GM12878 (cell line): Measurements from ENCODE around the gene FGGY. TPM values are rescaled to one million over a fixed set of nuclear protein-coding genes. Genes with fewer than 3 reads are reported as not detected.

Experiments used
- ATAC-seq: fragments of 200-7000 bp; cut with Tn5 transposase; 3 replicates; pipeline ENCODE4 v1.9.1; 2020; ENCODE audit warnings: mild to moderate bottlenecking, moderate library complexity
- BruUV-seq: library from RNA; stranded (reverse); fragments of 400-500 nt; replicated peaks from 2 replicates; lab custom pipeline; 2021; lab: Mats Ljungman, UMichigan
- CTCF ChIA-PET: fragments of 300-600 bp; sonication (Branson Sonifier 250); formaldehyde crosslinking; extraction: SDS; loops from one replicate; lab custom pipeline; 2021; ENCODE audit warnings: inconsistent platforms; lab: Yijun Ruan, JAX
- POLR2A ChIA-PET: fragments of 350-600 bp; formaldehyde crosslinking; extraction: SDS; loops from one replicate; lab custom pipeline; 2021; ENCODE audit warnings: inconsistent platforms; lab: Charles Lee
- RAD21 ChIA-PET: fragments of 300-600 bp; sonication (Branson Sonifier 250); formaldehyde crosslinking; loops from one replicate; lab custom pipeline; 2023; ENCODE audit warnings: antibody characterized with exemption; ENCODE audit not compliant: unreplicated experiment; lab: Charles Lee
- SMC1A ChIA-PET: fragments of 300-600 bp; sonication (Branson Sonifier 250); formaldehyde crosslinking; loops from one replicate; lab custom pipeline; 2023; ENCODE audit not compliant: unreplicated experiment, uncharacterized antibody; lab: Charles Lee
- DNase-seq: peaks from one replicate; pipeline ENCODE4 v3.0.0-alpha.2; 2011; ENCODE audit warnings: low read depth, low spot score
- FAIRE-seq: peaks from 3 replicates; lab custom pipeline; 2011; peaks lifted over from hg19 to GRCh38; lab: Jason Lieb, UNC
- H2AFZ ChIP-seq: 2 replicates; pipeline ENCODE4 v1.6.0; 2011; ENCODE audit warnings: low read depth, low read length, control low read depth; ENCODE audit not compliant: control insufficient read depth
- H3K27ac ChIP-seq: 2 replicates; pipeline ENCODE4 v1.5.1; 2011; ENCODE audit warnings: control low read depth; ENCODE audit not compliant: control insufficient read depth, insufficient read depth
- H3K27me3 ChIP-seq, 2 experiments: replicated peaks in 1 of 2; 2 replicates each; pipeline versions ENCODE4 v1.6.0 to v1.6.1; 2011; ENCODE audit warnings: low read length in 1 of 2; ENCODE audit not compliant: control insufficient read depth in 2 of 2, insufficient read depth in 2 of 2
- H3K36me3 ChIP-seq, 2 experiments: 2 replicates each; pipeline ENCODE4 v1.5.1; 2011; ENCODE audit warnings: low read length in 1 of 2; ENCODE audit not compliant: control insufficient read depth in 2 of 2, insufficient read depth in 2 of 2
- H3K4me1 ChIP-seq: 2 replicates; pipeline ENCODE4 v1.6.1; 2011; ENCODE audit warnings: mild to moderate bottlenecking, low read length, moderate library complexity, mixed read lengths; ENCODE audit not compliant: control insufficient read depth, insufficient read depth
- H3K4me2 ChIP-seq: 2 replicates; pipeline ENCODE4 v1.6.0; 2011; ENCODE audit warnings: control low read depth; ENCODE audit not compliant: control insufficient read depth, insufficient read depth
- H3K4me3 ChIP-seq: fragments of 200-600 bp; sonication (generic); 2 replicates; pipeline ENCODE4 v1.5.1; 2016
- H3K79me2 ChIP-seq: 2 replicates; pipeline ENCODE4 v1.6.0; 2011; ENCODE audit warnings: low read length; ENCODE audit not compliant: control insufficient read depth, insufficient read depth
- H3K9ac ChIP-seq: 2 replicates; pipeline ENCODE4 v1.8.0; 2011; ENCODE audit warnings: low read length, control low read depth, mixed read lengths; ENCODE audit not compliant: control insufficient read depth, insufficient read depth
- H3K9me3 ChIP-seq: replicated peaks from 3 replicates; pipeline ENCODE4 v1.5.1; 2011; ENCODE audit warnings: mild to moderate bottlenecking, low read length; ENCODE audit not compliant: control insufficient read depth, insufficient read depth
- H4K20me1 ChIP-seq: 2 replicates; pipeline ENCODE4 v1.6.0; 2011; ENCODE audit not compliant: control insufficient read depth, insufficient read depth
- ATF7 ChIP-seq: fragments of 450-650 bp; IDR thresholded peaks from 2 replicates; pipeline ENCODE4 v1.6.1; 2016; ENCODE audit warnings: low read depth, mild to moderate bottlenecking
- BCL11A ChIP-seq: IDR thresholded peaks from 2 replicates; pipeline ENCODE4 v1.6.1; 2011; ENCODE audit warnings: low read depth, low read length
- BHLHE40 ChIP-seq, 2 experiments: fragments of 450-650 bp in 1 of 2; IDR thresholded peaks; 2 replicates each; pipeline ENCODE4 v1.6.1; 2011 to 2017; ENCODE audit warnings: low read depth in 2 of 2, borderline replicate concordance in 1 of 2, improper control_type of control experiment in 1 of 2, low read length in 1 of 2, mild to moderate bottlenecking in 1 of 2
- CBX3 ChIP-seq: fragments of 200-600 bp; sonication (generic); IDR thresholded peaks from 2 replicates; pipeline ENCODE4 v1.6.1; 2016; ENCODE audit warnings: low read depth, borderline replicate concordance
- CHD1 ChIP-seq: IDR thresholded peaks from 2 replicates; pipeline ENCODE4 v1.6.1; 2012; ENCODE audit warnings: low read depth, low read length, improper control_type of control experiment
- CHD2 ChIP-seq: IDR thresholded peaks from 2 replicates; pipeline ENCODE4 v1.6.1; 2011; ENCODE audit warnings: low read depth, low read length, improper control_type of control experiment, borderline replicate concordance
- CTCF ChIP-seq, 3 experiments: IDR thresholded peaks in 2 of 3; conservative IDR thresholded peaks in 1 of 3; 2 replicates each; pipeline ENCODE4 v1.5.1; 2011; ENCODE audit warnings: low read depth in 3 of 3, low read length in 3 of 3, mild to moderate bottlenecking in 3 of 3, control low read depth in 2 of 3, moderate library complexity in 2 of 3, inconsistent platforms in 1 of 3, mixed read lengths in 1 of 3; ENCODE audit not compliant: control insufficient read depth in 2 of 3, insufficient read depth in 1 of 3; ENCODE audit errors: extremely low read depth in 1 of 3
- FOS ChIP-seq: IDR thresholded peaks from 3 replicates; pipeline ENCODE4 v1.6.1; 2011; ENCODE audit warnings: borderline replicate concordance; ENCODE audit not compliant: insufficient read length; ENCODE audit errors: extremely low read depth
- LARP7 ChIP-seq: fragments of 450-650 bp; IDR thresholded peaks from 2 replicates; pipeline ENCODE4 v1.6.1; 2017; ENCODE audit warnings: mild to moderate bottlenecking
- MEF2B ChIP-seq: fragments of 450-650 bp; IDR thresholded peaks from 2 replicates; pipeline ENCODE4 v1.6.1; 2018; ENCODE audit warnings: mild to moderate bottlenecking, moderate library complexity; ENCODE audit not compliant: partially characterized antibody, poor library complexity, severe bottlenecking
- NBN ChIP-seq: fragments of 450-650 bp; IDR thresholded peaks from 2 replicates; pipeline ENCODE4 v1.6.1; 2016
- NFIC ChIP-seq: IDR thresholded peaks from 2 replicates; pipeline ENCODE4 v1.6.1; 2012; ENCODE audit warnings: low read depth, mild to moderate bottlenecking, inconsistent platforms, low read length, moderate library complexity
- NR2F1 ChIP-seq: fragments of 450-650 bp; conservative IDR thresholded peaks from 2 replicates; pipeline ENCODE4 v1.6.1; 2017; ENCODE audit warnings: mild to moderate bottlenecking
- RAD21 ChIP-seq: IDR thresholded peaks from 2 replicates; pipeline ENCODE4 v1.6.1; 2011; ENCODE audit warnings: mild to moderate bottlenecking, low read depth, low read length, moderate library complexity; ENCODE audit not compliant: insufficient read depth
- RELA ChIP-seq: fragments of 450-650 bp; IDR thresholded peaks from 2 replicates; pipeline ENCODE4 v1.8.0; 2014; ENCODE audit warnings: borderline replicate concordance; ENCODE audit not compliant: partially characterized antibody
- SMC3 ChIP-seq: IDR thresholded peaks from 2 replicates; pipeline ENCODE4 v1.6.1; 2011; ENCODE audit warnings: low read length, improper control_type of control experiment, borderline replicate concordance
- STAT1 ChIP-seq: fragments of 450-650 bp; conservative IDR thresholded peaks from 2 replicates; pipeline ENCODE4 v1.6.1; 2014; ENCODE audit warnings: antibody characterized with exemption, mild to moderate bottlenecking
- TBL1XR1 ChIP-seq: IDR thresholded peaks from 2 replicates; pipeline ENCODE4 v1.6.1; 2012; ENCODE audit warnings: low read depth, low read length, improper control_type of control experiment
- ZNF274 ChIP-seq: IDR thresholded peaks from one replicate; pipeline ENCODE4 v1.8.0; 2011; ENCODE audit not compliant: insufficient read length, insufficient read depth
- WGBS: methylation state at CpG from one replicate; pipeline ENCODE4 v1.1.6; 2016; ENCODE audit warnings: low lambda C conversion rate; ENCODE audit not compliant: insufficient replicate concordance, insufficient coverage; ENCODE audit errors: missing lambda C conversion rate; 5-methylcytosine and 5-hydroxymethylcytosine counted together
- in situ Hi-C: fragments of 300-500 bp; cut with MboI; formaldehyde crosslinking; loops from 9 replicates; pipeline ENCODE4 v1.14.3; 2018; ENCODE audit warnings: mixed read lengths
- intact Hi-C: fragments of 100-400 bp; cut with micrococcal nuclease; formaldehyde crosslinking; loops from one replicate; pipeline ENCODE4 v1.14.2; 2022; ENCODE audit not compliant: unreplicated experiment
- polyA plus RNA-seq, 11 experiments: library from polyadenylated mRNA; depleted of rRNA in 4 of 11; unstranded in 6 of 11; stranded (reverse) in 5 of 11; fragments of >200 nt; fragmentation: Nextera tagmentation in 4 of 11; fragmentation: Illumina TruSeq in 1 of 11; extraction: Ambion mirVana in 4 of 11; extraction: Trizol in 1 of 11; gene quantifications; 1 replicate in 1 of 11; 2 replicates in 10 of 11; pipeline versions ENCODE4 v1.2.1 to v1.2.3, GENCODE V29; 2011 to 2016; ENCODE audit warnings: inconsistent platforms in 2 of 11, missing spikeins in 2 of 11, low read depth in 1 of 11
- total RNA-seq, 4 experiments: library from RNA; depleted of rRNA in 3 of 4; stranded (reverse); fragments of >200 nt in 3 of 4; fragmentation: Illumina TruSeq in 1 of 4; extraction: Trizol in 1 of 4; gene quantifications; 2 replicates each; pipeline versions ENCODE4 v1.2.1 to v1.2.3, GENCODE V29; 2013 to 2021
- TF ChIP-seq, protein P1 (sequence below): fragments of 450-650 bp; IDR thresholded peaks from 2 replicates; pipeline ENCODE4 v1.6.1; 2016; ENCODE audit warnings: mild to moderate bottlenecking

Gene FGGY
- total and polyA plus RNA-seq, 10 of the 15 experiments (the other 5 are each of a cell fraction or from before 2014, with no cell fraction given): 6.2 to 11.9 (median 7.5) TPM

GRCh38 chr1:59315529-59316463 is 18.9 kb downstream of the FGGY start:
- Histone ChIP-seq H4K20me1 (no peaks in the 10 kb centered on the region), H3K27ac (no peak overlapping the region), H3K4me1 (peaks cover 5% of the 10 kb centered on the region; the same call in 1 of the 2 replicates), H3K36me3 (no peaks in the 10 kb centered on the region), H3K9me3 (no peaks in the 10 kb centered on the region), H2AFZ (no peak overlapping the region), H3K4me3 (no peak overlapping the region), H3K79me2 (no peaks in the 10 kb centered on the region), H3K27me3 (no peaks in the 10 kb centered on the region), H3K4me2 (no peak overlapping the region), H3K9ac (no peak overlapping the region)
- BruUV-seq: no TSS peak
- ChIA-PET POLR2A (interaction anchor here (1.0 kb wide), 1 partner anchor 11 kb away, joined by 3 read pairs; no protein-coding TSS in a partner anchor), CTCF (no interaction called here), RAD21 (interaction anchor here (0.6 to 1.2 kb wide), 2 partner anchors 20 to 479 kb away, joined by 4 to 5 read pairs; partner anchors contain the start of gene FGGY), SMC1A (interaction anchor here (1.0 to 2.0 kb wide), 7 partner anchors 8 to 39 kb away, joined by 3 to 9 read pairs (median 5); partner anchors contain the start of gene FGGY)
- FAIRE-seq (no peak), DNase-seq (no peak), ATAC-seq (no peak)
- 89% methylated on average over 7 of the region's 7 CpGs for whole genome bisulfite sequencing
- TF ChIP-seq CBX3 (no peak), BHLHE40 (IDR thresholded peaks at IDR 0.05; ENCODE audit: borderline replicate concordance in 1 of 2, low read depth in 2 of 2, low read length in 1 of 2) (no peak), CHD2 (no peak), TBL1XR1 (no peak), CTCF (IDR thresholded peaks at IDR 0.05 in 2 of 3, conservative IDR thresholded peaks at IDR 0.05 in 1 of 3; ENCODE audit: control insufficient read depth in 2 of 3, extremely low read depth in 1 of 3, insufficient read depth in 1 of 3, low read depth in 3 of 3, low read length in 3 of 3) (no peak), NR2F1 (no peak), ZNF274 (no peak), LARP7 (no peak), RAD21 (no peak), CHD1 (no peak), FOS (no peak), NFIC (no peak), NBN (no peak), RELA (no peak), MEF2B (no peak), BCL11A (no peak), ATF7 (no peak), SMC3 (no peak), STAT1 (no peak)
- TF ChIP-seq, protein P1, sequence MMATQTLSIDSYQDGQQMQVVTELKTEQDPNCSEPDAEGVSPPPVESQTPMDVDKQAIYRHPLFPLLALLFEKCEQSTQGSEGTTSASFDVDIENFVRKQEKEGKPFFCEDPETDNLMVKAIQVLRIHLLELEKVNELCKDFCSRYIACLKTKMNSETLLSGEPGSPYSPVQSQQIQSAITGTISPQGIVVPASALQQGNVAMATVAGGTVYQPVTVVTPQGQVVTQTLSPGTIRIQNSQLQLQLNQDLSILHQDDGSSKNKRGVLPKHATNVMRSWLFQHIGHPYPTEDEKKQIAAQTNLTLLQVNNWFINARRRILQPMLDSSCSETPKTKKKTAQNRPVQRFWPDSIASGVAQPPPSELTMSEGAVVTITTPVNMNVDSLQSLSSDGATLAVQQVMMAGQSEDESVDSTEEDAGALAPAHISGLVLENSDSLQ: no peak
- in situ Hi-C loops (no loop called here), intact Hi-C loops (no loop called here)
